NCI-H1105 treated with DMSO at 0.1 percent for 48 hours (cell line): ENCODE measurements around the gene EID2.

Source experiments
- DNase-seq: peaks from one replicate; lab custom pipeline; 2025; lab: John Stamatoyannopoulos, UW

EID2 gene

DNA sequence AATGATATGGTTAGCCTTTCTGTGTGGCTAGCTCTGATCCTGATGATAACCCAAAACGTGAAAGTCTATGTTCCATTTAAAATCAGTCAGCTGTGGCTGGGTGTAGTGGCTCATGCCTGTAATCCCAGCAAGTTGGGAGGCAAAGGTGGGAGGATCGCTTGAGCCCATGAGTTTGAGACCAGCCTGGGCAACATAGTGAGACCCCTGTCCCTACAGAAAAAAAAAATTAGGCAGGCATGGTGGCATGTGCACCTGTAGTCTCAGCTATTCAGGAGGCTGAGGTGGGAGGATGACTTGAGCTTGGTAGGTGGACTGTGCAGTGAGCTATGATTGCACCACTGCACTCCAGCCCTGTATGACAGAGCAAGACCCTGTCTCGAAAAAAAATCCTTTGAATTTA is 6.2 kb downstream of the EID2 start:
- DNase-seq, result no peak

DNA sequence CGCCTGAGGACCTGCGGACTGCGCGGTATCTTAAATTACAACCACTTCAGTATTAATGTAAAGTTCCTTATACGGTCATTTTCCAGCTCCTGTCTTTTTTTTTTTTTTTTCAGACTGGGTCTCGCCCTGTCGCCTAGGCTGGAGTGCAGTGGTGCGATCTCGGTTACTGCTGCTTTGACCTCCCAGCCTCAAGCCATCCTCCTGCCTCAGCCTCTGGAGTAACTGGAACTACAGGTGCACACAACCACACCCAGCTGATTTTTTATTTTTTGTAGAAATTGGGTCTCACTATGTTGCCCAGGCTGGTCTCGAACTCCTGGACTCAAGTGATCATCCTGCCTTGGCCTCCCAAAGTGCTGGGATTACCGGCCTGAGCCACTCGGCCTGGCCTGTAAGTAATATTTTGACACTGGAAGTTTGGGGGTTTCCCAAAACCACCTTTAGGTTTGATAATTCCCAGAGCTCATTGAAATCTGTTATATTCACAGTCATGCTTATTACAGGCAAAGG is 6.9 kb downstream of the EID2 start:
- no peak for DNase-seq

DNA sequence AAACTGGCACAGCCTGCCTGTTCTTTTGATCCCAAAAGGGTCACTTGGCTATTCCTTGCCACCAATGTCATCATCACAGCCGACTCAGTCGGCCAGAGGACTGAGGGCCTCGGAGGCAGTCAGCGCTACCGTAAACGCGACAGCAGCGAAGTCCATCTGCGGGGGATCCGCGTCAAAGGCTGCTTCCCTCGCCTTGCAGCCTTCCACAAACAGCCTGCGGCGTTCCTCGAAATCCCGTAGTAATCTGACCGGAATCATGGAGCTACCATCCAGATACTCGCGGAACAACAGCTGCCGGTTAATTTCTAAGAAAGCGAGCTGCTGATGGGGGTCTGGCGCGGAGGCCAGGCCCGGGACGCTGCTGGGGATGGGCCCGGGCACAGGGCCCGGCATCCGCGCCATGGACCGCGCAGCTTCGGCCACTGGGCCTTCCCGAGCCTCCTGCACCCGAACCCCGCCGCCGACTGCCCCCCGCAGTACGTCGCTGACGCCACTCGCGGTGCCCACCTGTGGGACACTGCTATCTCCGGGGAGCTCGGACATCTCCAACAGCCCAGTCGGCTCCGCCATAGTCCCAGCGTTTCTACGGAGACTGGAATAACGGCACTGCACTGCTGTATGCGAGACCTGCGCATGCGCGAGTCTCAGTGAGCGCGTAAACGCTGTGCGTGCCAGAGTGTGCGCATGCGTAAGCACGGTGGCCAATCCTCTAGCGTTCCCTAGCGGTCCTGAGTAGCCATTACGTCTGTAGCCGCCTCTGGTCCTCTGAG is 7.5 kb downstream of the EID2 start, which contains the start of gene EID2B:
Gene EID2B (minus strand): TSS at position 620 of the 770 bp plus-strand sequence. CDS start 50 bp downstream, at position 570.
- DNase-seq, result peak; percentile 95

DNA sequence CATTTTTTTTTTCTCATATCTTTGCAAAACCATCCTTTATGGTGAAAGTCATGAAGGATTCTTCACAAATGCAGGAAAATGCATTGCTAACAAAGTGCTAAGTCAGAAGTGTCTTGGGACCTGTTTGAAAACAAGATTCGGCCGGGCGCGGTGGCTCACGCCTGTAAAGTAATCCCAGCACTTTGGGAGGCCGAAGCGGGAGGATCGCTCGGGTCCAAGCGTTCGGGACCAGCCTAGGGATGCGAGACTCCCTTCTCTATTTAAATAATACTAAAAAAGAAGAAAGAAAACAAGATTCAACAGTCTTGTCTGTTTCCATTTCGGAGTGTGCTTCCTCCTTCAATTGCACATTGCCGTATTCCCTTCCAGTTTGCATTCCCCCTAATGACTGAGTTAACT is 8.1 kb downstream of the EID2 start:
- DNase-seq, result no peak

DNA sequence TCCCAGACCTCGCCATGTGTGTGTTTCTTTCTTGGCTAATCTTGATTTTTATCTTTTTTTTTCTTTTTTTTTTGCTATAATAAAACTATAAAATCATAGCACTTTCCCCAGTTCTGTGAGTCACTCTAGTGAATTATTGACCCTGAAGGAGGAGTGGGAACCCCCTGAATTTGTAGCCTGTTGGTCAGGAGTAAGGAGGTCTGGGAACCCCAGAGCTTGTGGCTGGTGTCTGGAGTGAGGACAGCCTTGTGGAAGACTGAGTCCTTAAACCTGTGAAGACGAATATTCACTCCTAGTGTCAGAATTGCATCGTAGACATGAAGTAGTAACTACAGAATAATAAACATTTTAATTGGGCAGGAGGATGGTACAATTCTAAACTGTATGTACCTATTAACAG is 14.8 kb downstream of the EID2 start:
- DNase-seq, result no peak

GRCh38 chr19:39524495-39524894 is 15.5 kb downstream of the EID2 start:
- no peak for DNase-seq

GRCh38 chr19:39520541-39521484 is 19.1 kb downstream of the EID2 start:
- DNase-seq, result no peak

- DNase-seq, result no peak
These were observed 21.0 kb downstream of the EID2 start for GRCh38 chr19:39518975-39519374.

GRCh38 chr19:39518458-39518857 is 21.5 kb downstream of the EID2 start:
- DNase-seq, result no peak

DNA sequence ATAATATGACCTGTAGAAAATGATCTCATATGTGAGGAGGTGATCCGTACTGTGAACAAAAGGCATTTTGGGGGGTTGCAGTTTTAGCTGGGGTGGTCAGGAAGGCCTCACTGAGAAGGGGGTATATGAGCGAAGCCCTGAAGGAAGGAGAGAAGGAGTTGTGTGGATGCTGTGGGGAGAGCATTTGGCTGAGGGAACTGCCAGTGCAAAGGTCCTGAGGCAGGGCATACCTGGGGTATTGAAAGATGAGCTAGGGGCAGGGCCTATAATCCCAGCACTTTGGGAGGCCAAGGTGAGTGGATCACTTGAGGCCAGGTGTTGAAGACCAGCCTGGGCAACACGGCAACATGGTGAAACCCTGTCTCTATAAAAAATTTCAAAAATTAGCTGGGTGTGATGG is 22.5 kb downstream of the EID2 start:
- no peak for DNase-seq

DNA sequence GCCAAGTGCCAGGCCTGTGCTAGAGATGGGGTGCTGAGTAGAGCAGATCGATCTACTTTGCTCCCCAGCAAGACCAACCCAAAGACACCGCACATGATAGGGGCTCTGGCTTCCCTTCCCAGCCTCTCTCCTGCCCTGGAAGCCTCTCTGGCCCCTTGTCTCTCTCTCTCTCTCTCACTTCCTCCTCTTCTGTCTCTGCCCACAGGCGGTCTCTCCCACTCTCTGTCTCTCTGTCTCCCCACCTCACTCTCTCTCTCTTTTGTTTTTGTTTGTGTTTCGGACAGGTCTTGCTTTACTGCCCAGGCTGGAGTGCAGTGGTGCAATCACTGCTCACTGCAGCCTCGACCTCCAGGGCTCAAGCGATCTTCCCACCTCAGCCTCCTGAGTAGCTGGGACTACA is 23.7 kb downstream of the EID2 start:
- DNase-seq, result no peak

DNA sequence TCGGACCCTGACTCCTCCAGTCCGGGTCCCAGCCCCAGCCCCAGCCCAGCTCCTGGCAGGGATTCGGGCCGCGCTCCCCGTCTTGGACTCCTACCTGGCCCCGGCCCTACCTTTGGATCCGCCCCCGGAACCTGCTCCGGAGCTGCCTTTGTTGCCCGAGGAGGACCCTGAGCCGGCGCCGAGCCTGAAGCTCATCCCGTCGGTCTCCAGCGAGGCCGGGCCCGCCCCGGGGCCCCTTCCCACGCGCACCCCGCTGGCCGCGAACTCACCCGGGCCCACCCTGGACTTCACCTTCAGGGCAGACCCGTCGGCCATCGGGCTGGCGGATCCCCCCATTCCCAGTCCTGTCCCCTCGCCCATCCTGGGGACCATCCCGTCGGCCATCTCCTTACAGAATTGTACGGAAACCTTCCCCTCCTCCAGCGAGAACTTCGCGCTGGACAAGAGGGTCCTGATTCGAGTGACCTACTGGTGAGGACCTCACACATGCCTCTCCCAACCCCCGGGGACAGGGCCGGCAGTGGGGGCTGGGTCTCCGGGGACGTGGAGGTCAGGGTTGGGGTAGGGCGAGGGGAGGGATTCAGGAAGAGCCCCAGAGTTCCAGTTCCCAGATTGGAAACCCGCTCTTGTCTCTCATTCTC is 24.3 kb downstream of the EID2 start:
- DNase-seq, result no peak

DNA sequence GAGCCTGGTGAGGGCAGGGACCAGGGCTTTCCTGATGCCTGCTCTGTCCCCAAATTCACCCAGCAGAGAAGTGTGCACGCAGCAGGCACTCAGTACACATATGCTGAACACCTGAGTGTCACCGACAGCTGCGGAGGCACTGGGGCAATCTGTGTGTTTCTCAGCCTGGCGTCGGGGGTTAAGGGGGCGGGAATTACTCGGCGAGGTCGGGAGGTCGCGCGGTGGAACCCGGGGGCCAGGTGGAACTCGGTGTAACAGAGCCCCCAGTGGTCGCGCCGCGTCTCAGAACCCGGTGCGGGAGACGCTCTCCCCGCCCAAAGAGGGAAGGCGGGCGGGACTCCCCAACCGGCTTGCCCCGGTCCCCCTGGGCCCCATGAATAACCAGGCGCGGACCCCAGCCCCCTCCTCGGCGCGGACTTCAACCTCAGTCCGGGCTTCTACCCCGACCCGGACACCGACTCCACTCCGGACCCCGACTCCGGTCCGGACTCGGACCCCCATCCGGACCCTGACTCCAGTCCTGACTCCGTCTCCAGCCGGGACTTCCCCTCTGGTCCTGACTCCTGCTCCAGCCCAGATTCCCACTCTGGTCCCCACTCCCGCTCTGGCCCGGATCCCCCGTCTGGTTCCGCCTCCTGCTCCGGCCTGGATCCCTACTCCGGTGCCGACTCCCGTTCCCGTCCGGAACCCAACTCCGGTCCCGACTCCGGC is 25.0 kb downstream of the EID2 start, which contains the start of gene SELENOV:
Gene SELENOV (plus strand): TSS at position 300 of the 711 bp plus-strand sequence. CDS start 74 bp downstream, at position 374.
- no peak for DNase-seq

- DNase-seq, result no peak
These were observed 27.0 kb downstream of the EID2 start for GRCh38 chr19:39512988-39513387.

GRCh38 chr19:39509233-39509632 is 30.7 kb downstream of the EID2 start:
- DNase-seq, result no peak

DNA sequence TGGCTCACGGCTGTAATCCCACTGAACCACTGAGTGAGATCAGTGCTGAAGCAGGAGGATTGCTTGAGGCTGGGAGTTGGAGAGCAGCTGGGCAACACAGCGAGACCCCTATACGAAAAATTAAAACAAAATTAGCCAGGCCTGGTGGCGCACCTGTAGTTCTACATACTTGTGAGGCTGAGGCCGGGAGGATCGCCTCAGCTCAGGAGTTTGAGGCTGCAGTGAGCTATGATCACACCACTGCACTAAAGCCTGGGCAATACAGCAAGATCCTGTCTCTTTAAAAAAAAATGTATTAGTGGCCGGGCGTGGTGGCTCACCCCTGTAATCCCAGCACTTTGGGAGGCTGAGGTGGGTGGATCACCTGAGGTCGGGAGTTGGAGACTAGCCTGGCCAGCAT is 31.3 kb downstream of the EID2 start:
- no peak for DNase-seq

- DNase-seq, result peak; percentile 48
These were observed 32.1 kb downstream of the EID2 start for GRCh38 chr19:39507715-39508364.

GRCh38 chr19:39506944-39507714 is 32.8 kb downstream of the EID2 start:
- DNase-seq, result peak; percentile 91

GRCh38 chr19:39506598-39506943 is 33.4 kb downstream of the EID2 start:
- no peak for DNase-seq
